GM12878 (cell line): ENCODE results near the gene RANBP1. TPM values are rescaled to one million over a fixed set of nuclear protein-coding genes. Genes with fewer than 3 reads are reported as not detected.

ENCODE experiments used
- ATAC-seq: fragments of 200-7000 bp; cut with Tn5 transposase; 3 replicates; pipeline ENCODE4 v1.9.1; 2020; ENCODE audit warnings: mild to moderate bottlenecking, moderate library complexity
- BruUV-seq: library from RNA; stranded (reverse); fragments of 400-500 nt; replicated peaks from 2 replicates; lab custom pipeline; 2021; lab: Mats Ljungman, UMichigan
- CTCF ChIA-PET: fragments of 300-600 bp; sonication (Branson Sonifier 250); formaldehyde crosslinking; extraction: SDS; loops from one replicate; lab custom pipeline; 2021; ENCODE audit warnings: inconsistent platforms; lab: Yijun Ruan, JAX
- POLR2A ChIA-PET: fragments of 350-600 bp; formaldehyde crosslinking; extraction: SDS; loops from one replicate; lab custom pipeline; 2021; ENCODE audit warnings: inconsistent platforms; lab: Charles Lee
- RAD21 ChIA-PET: fragments of 300-600 bp; sonication (Branson Sonifier 250); formaldehyde crosslinking; loops from one replicate; lab custom pipeline; 2023; ENCODE audit warnings: antibody characterized with exemption; ENCODE audit not compliant: unreplicated experiment; lab: Charles Lee
- SMC1A ChIA-PET: fragments of 300-600 bp; sonication (Branson Sonifier 250); formaldehyde crosslinking; loops from one replicate; lab custom pipeline; 2023; ENCODE audit not compliant: unreplicated experiment, uncharacterized antibody; lab: Charles Lee
- DNase-seq: peaks from one replicate; pipeline ENCODE4 v3.0.0-alpha.2; 2011; ENCODE audit warnings: low read depth, low spot score
- FAIRE-seq: peaks from 3 replicates; lab custom pipeline; 2011; peaks lifted over from hg19 to GRCh38; lab: Jason Lieb, UNC
- H2AFZ ChIP-seq: 2 replicates; pipeline ENCODE4 v1.6.0; 2011; ENCODE audit warnings: low read depth, low read length, control low read depth; ENCODE audit not compliant: control insufficient read depth
- H3K27ac ChIP-seq: 2 replicates; pipeline ENCODE4 v1.5.1; 2011; ENCODE audit warnings: control low read depth; ENCODE audit not compliant: control insufficient read depth, insufficient read depth
- H3K27me3 ChIP-seq, 2 experiments: replicated peaks in 1 of 2; 2 replicates each; pipeline versions ENCODE4 v1.6.0 to v1.6.1; 2011; ENCODE audit warnings: low read length in 1 of 2; ENCODE audit not compliant: control insufficient read depth in 2 of 2, insufficient read depth in 2 of 2
- H3K36me3 ChIP-seq, 2 experiments: 2 replicates each; pipeline ENCODE4 v1.5.1; 2011; ENCODE audit warnings: low read length in 1 of 2; ENCODE audit not compliant: control insufficient read depth in 2 of 2, insufficient read depth in 2 of 2
- H3K4me1 ChIP-seq: 2 replicates; pipeline ENCODE4 v1.6.1; 2011; ENCODE audit warnings: mild to moderate bottlenecking, low read length, moderate library complexity, mixed read lengths; ENCODE audit not compliant: control insufficient read depth, insufficient read depth
- H3K4me2 ChIP-seq: 2 replicates; pipeline ENCODE4 v1.6.0; 2011; ENCODE audit warnings: control low read depth; ENCODE audit not compliant: control insufficient read depth, insufficient read depth
- H3K4me3 ChIP-seq: fragments of 200-600 bp; sonication (generic); 2 replicates; pipeline ENCODE4 v1.5.1; 2016
- H3K79me2 ChIP-seq: 2 replicates; pipeline ENCODE4 v1.6.0; 2011; ENCODE audit warnings: low read length; ENCODE audit not compliant: control insufficient read depth, insufficient read depth
- H3K9ac ChIP-seq: 2 replicates; pipeline ENCODE4 v1.8.0; 2011; ENCODE audit warnings: low read length, control low read depth, mixed read lengths; ENCODE audit not compliant: control insufficient read depth, insufficient read depth
- H3K9me3 ChIP-seq: replicated peaks from 3 replicates; pipeline ENCODE4 v1.5.1; 2011; ENCODE audit warnings: mild to moderate bottlenecking, low read length; ENCODE audit not compliant: control insufficient read depth, insufficient read depth
- H4K20me1 ChIP-seq: 2 replicates; pipeline ENCODE4 v1.6.0; 2011; ENCODE audit not compliant: control insufficient read depth, insufficient read depth
- BACH1 ChIP-seq: fragments of 450-650 bp; IDR thresholded peaks from 2 replicates; pipeline ENCODE4 v1.6.1; 2017; ENCODE audit warnings: mild to moderate bottlenecking, borderline replicate concordance
- ETV6 ChIP-seq, 2 experiments: fragments of 450-650 bp in 1 of 2; IDR thresholded peaks in 1 of 2; conservative IDR thresholded peaks in 1 of 2; 2 replicates each; pipeline ENCODE4 v1.6.1; 2014; ENCODE audit warnings: antibody characterized with exemption in 1 of 2, borderline replicate concordance in 1 of 2, low read depth in 1 of 2, mild to moderate bottlenecking in 1 of 2, moderate library complexity in 1 of 2
- MYC ChIP-seq: IDR thresholded peaks from 2 replicates; pipeline ENCODE4 v1.6.1; 2011; ENCODE audit warnings: mild to moderate bottlenecking, low read length, moderate library complexity, inconsistent platforms; ENCODE audit not compliant: insufficient read depth, insufficient replicate concordance, insufficient read length, severe bottlenecking
- WRNIP1 ChIP-seq: IDR thresholded peaks from 2 replicates; pipeline ENCODE4 v1.6.1; 2011; ENCODE audit warnings: low read depth, low read length, improper control_type of control experiment, borderline replicate concordance
- ZNF207 ChIP-seq: fragments of 450-650 bp; IDR thresholded peaks from 2 replicates; pipeline ENCODE4 v1.6.1; 2014; ENCODE audit warnings: antibody characterized with exemption, mild to moderate bottlenecking, borderline replicate concordance
- WGBS: methylation state at CpG from one replicate; pipeline ENCODE4 v1.1.6; 2016; ENCODE audit warnings: low lambda C conversion rate; ENCODE audit not compliant: insufficient replicate concordance, insufficient coverage; ENCODE audit errors: missing lambda C conversion rate; 5-methylcytosine and 5-hydroxymethylcytosine counted together
- in situ Hi-C: fragments of 300-500 bp; cut with MboI; formaldehyde crosslinking; loops from 9 replicates; pipeline ENCODE4 v1.14.3; 2018; ENCODE audit warnings: mixed read lengths
- intact Hi-C: fragments of 100-400 bp; cut with micrococcal nuclease; formaldehyde crosslinking; loops from one replicate; pipeline ENCODE4 v1.14.2; 2022; ENCODE audit not compliant: unreplicated experiment
- polyA plus RNA-seq, 11 experiments: library from polyadenylated mRNA; depleted of rRNA in 4 of 11; unstranded in 6 of 11; stranded (reverse) in 5 of 11; fragments of >200 nt; fragmentation: Nextera tagmentation in 4 of 11; fragmentation: Illumina TruSeq in 1 of 11; extraction: Ambion mirVana in 4 of 11; extraction: Trizol in 1 of 11; gene quantifications; 1 replicate in 1 of 11; 2 replicates in 10 of 11; pipeline versions ENCODE4 v1.2.1 to v1.2.3, GENCODE V29; 2011 to 2016; ENCODE audit warnings: inconsistent platforms in 2 of 11, missing spikeins in 2 of 11, low read depth in 1 of 11
- total RNA-seq, 4 experiments: library from RNA; depleted of rRNA in 3 of 4; stranded (reverse); fragments of >200 nt in 3 of 4; fragmentation: Illumina TruSeq in 1 of 4; extraction: Trizol in 1 of 4; gene quantifications; 2 replicates each; pipeline versions ENCODE4 v1.2.1 to v1.2.3, GENCODE V29; 2013 to 2021

The RANBP1 gene
- total and polyA plus RNA-seq, 10 of the 15 experiments (the other 5 are each of a cell fraction or from before 2014, with no cell fraction given) = 55.3 to 808 (median 394) TPM

DNA sequence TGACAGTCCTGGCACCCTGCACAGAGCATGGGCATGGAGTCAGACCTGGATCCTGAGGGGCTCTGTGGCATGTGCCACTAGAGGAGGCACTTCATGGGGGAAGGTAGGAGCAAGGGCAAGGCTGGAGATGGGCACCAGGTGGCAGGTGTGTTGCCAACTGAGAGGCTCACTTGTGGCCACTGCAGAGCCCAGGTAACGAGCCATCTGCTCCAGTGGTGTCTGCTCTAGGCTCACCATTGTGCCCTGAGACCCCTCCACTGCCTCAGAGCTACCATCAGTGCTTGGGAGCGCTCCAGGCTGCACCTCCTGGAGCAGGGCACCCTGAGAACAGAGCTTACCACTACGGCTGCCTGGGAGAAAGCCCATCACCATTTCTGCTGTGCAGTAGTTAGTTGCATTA is 14.4 kb downstream of the RANBP1 start:
- peaks cover 12% of the 10 kb centered on the region for H3K4me1 ChIP-seq
- peaks cover 15 to 17% of the 10 kb centered on the region in 2 experiments; a peak in 3 of 4 replicates for H3K36me3 ChIP-seq
- no peak overlapping the region for H3K4me3 ChIP-seq
- no peaks in the 10 kb centered on the region for H3K27me3 ChIP-seq
- WGBS = 67% methylated on average over 3 of the region's 3 CpGs
- H3K27ac ChIP-seq = no peak overlapping the region
- intact Hi-C loops = no loop called here
- peak overlapping the region; percentile 74; the same call in 1 of the 2 replicates for H3K4me2 ChIP-seq
- in situ Hi-C loops = no loop called here
- H4K20me1 ChIP-seq = no peaks in the 10 kb centered on the region
- H3K79me2 ChIP-seq = peaks cover 7% of the 10 kb centered on the region
- ChIA-PET POLR2A (no interaction called here), CTCF (interaction anchor here (1.0 to 2.1 kb wide), 2 partner anchors 9 to 161 kb away, joined by 4 to 7 read pairs; no protein-coding TSS in a partner anchor), RAD21 (interaction anchor here (0.6 kb wide), 1 partner anchor 168 kb away, joined by 3 read pairs; no protein-coding TSS in a partner anchor), SMC1A (interaction anchor here (1.5 kb wide), 1 partner anchor 12 kb away, joined by 5 read pairs; no protein-coding TSS in a partner anchor)
- no peak overlapping the region for H2AFZ ChIP-seq
- FAIRE-seq (no peak), DNase-seq (no peak), ATAC-seq (peak; percentile 8; the same call in 2 of the 3 replicates)
- BruUV-seq = no TSS peak
- no peak overlapping the region for H3K9ac ChIP-seq
- TF ChIP-seq BACH1 = no peak
- no peak for TF ChIP-seq WRNIP1
- TF ChIP-seq ZNF207 = no peak
- TF ChIP-seq ETV6 (conservative IDR thresholded peaks at IDR 0.05 in 1 of 2, IDR thresholded peaks at IDR 0.05 in 1 of 2; ENCODE audit: borderline replicate concordance in 1 of 2, low read depth in 1 of 2) = no peak
- no peak for TF ChIP-seq MYC
- H3K9me3 ChIP-seq = no peaks in the 10 kb centered on the region
